Measurements from ENCODE around the gene UCK1. TPM values are rescaled to one million over a fixed set of nuclear protein-coding genes. Genes with fewer than 3 reads are reported as not detected.
"Not testable (repeated sequence)": the region's sequence is repeated elsewhere in the genome, so short reads cannot be mapped to it uniquely, and the experiment has no call there.

Gene UCK1
- total and polyA plus RNA-seq, 7 donors = 16.8 to 75.6 (median 37.8) TPM

GRCh38 chr9:131554087-131554842 lies 23.2 kb upstream of the UCK1 start:
- no peak for TF ChIP-seq CTCF (IDR thresholded peaks at IDR 0.05)
- intact Hi-C loops (cut with DNase I) = no loop called here
- Histone ChIP-seq H3K4me1 (no peaks in the 10 kb centered on the region), H3K36me3 (ENCODE audit: insufficient read depth in 1 of 2, low read depth in 1 of 2) (no peaks in the 10 kb centered on the region), H3K9me3 (no peaks in the 10 kb centered on the region), H3K27ac (no peak overlapping the region), H3K27me3 (ENCODE audit: insufficient read depth in 3 of 3, low read length in 2 of 3) (peaks cover 0 to 60% (median 13%) of the 10 kb centered on the region in 3 donors), H3K4me3 (no peak overlapping the region)
- ATAC-seq (no peak), DNase-seq (no peak)
- WGBS, 3 donors = 22 to 25% (median 24%) methylated on average over 40 to 60 of the region's 60 CpGs

GRCh38 chr9:131552030-131552429 lies 21.0 kb upstream of the UCK1 start:
- intact Hi-C loops (cut with DNase I) = no loop called here
- Histone ChIP-seq H3K27me3 (ENCODE audit: insufficient read depth in 3 of 3, low read length in 2 of 3) (peaks cover 0 to 74% (median 17%) of the 10 kb centered on the region in 3 donors), H3K4me3 (no peak overlapping the region), H3K9me3 (no peaks in the 10 kb centered on the region), H3K27ac (no peak overlapping the region), H3K36me3 (ENCODE audit: insufficient read depth in 1 of 2, low read depth in 1 of 2) (no peaks in the 10 kb centered on the region), H3K4me1 (no peaks in the 10 kb centered on the region)
- TF ChIP-seq CTCF (IDR thresholded peaks at IDR 0.05) = no peak
- 76 to 96% (median 89%) methylated on average over 6 of the region's 6 CpGs for WGBS, 3 donors
- ATAC-seq = no peak
- no peak for DNase-seq

- DNase-seq; ATAC-seq; H3K36me3 ChIP-seq (ENCODE audit: insufficient read depth in 1 of 2, low read depth in 1 of 2); H3K9me3 ChIP-seq; H3K4me3 ChIP-seq; intact Hi-C loops (cut with DNase I); H3K27ac ChIP-seq; H3K4me1 ChIP-seq: not testable (repeated sequence)
- peaks cover 0 to 75% (median 33%) of the 10 kb centered on the region in 3 donors for H3K27me3 ChIP-seq (ENCODE audit: insufficient read depth in 3 of 3, low read length in 2 of 3)
- WGBS, 3 donors = 42 to 50% (median 44%) methylated on average over 8 of the region's 8 CpGs
Measured at GRCh38 chr9:131550465-131550864, 19.4 kb upstream of the UCK1 start.

- DNase-seq; intact Hi-C loops (cut with DNase I): not testable (repeated sequence)
Measured at GRCh38 chr9:131549186-131549585, 18.1 kb upstream of the UCK1 start.

GRCh38 chr9:131546336-131547084 lies 15.4 kb upstream of the UCK1 start:
- H3K27ac ChIP-seq = no peak overlapping the region
- DNase-seq (no peak), ATAC-seq (peak; percentile 19 to 47 (median 31))
- peak overlapping the region; percentile 26 for H3K4me3 ChIP-seq
- no peaks in the 10 kb centered on the region for H3K36me3 ChIP-seq (ENCODE audit: insufficient read depth in 1 of 2, low read depth in 1 of 2)
- no peaks in the 10 kb centered on the region for H3K4me1 ChIP-seq
- intact Hi-C loops (cut with DNase I) = no loop called here
- WGBS, 3 donors = 1 to 3% (median 2%) methylated on average over 44 to 49 of the region's 49 CpGs
- peaks cover 0 to 54% (median 30%) of the 10 kb centered on the region in 3 donors for H3K27me3 ChIP-seq (ENCODE audit: insufficient read depth in 3 of 3, low read length in 2 of 3)
- TF ChIP-seq CTCF (IDR thresholded peaks at IDR 0.05) = no peak
- peaks cover 7% of the 10 kb centered on the region for H3K9me3 ChIP-seq

More at GRCh38 chr9:131549186-131549585, 18.1 kb upstream of the UCK1 start:
- not testable (repeated sequence) for H3K27ac ChIP-seq; H3K36me3 ChIP-seq (ENCODE audit: insufficient read depth in 1 of 2, low read depth in 1 of 2); H3K9me3 ChIP-seq; H3K4me3 ChIP-seq; H3K4me1 ChIP-seq; ATAC-seq
- H3K27me3 ChIP-seq (ENCODE audit: insufficient read depth in 3 of 3, low read length in 2 of 3) = peaks cover 0 to 75% (median 28%) of the 10 kb centered on the region in 3 donors
- 66 to 70% (median 67%) methylated on average over 10 of the region's 10 CpGs for WGBS, 3 donors

All from psoas muscle (tissue), 8 donors.